Measurements from ENCODE around the gene CNOT4.

- TF ChIP-seq EP300 (IDR thresholded peaks at IDR 0.05), result no peak
- TF ChIP-seq REST (IDR thresholded peaks at IDR 0.05), result peak; percentile 57
- no peak for TF ChIP-seq CTCF (IDR thresholded peaks at IDR 0.05)
- TF ChIP-seq JUNB (IDR thresholded peaks at IDR 0.05), result no peak
- peak; percentile 81 for TF ChIP-seq POLR2A (IDR thresholded peaks at IDR 0.05; ENCODE audit: low read length)
- TF ChIP-seq RNF2 (IDR thresholded peaks at IDR 0.05; ENCODE audit: borderline replicate concordance, low read depth), result no peak
These were observed at the start of gene CNOT4 for GRCh38 chr7:135509839-135510591.
